HPDE6-E6E7 (cell line): ENCODE measurements around the gene HMMR.

Source experiments
- DNase-seq: peaks from one replicate; pipeline ENCODE4 v3.0.0; 2011; ENCODE audit warnings: missing footprints; ENCODE audit errors: extremely low spot score

Gene HMMR

GRCh38 chr5:163459462-163459818 is 992 bp upstream of the HMMR start:
- DNase-seq: no peak

GRCh38 chr5:163459819-163460561 is 442 bp upstream of the HMMR start, which contains the start of gene NUDCD2:
Gene NUDCD2, minus strand, starts transcription at chr5:163460102. Its CDS starts 52 bp downstream, at chr5:163460050.
- DNase-seq: peak; percentile 94

- DNase-seq: no peak
Measured at GRCh38 chr5:163463063-163463435, 2.6 kb downstream of the HMMR start.

- DNase-seq: no peak
Measured at GRCh38 chr5:163467682-163468081, 7.2 kb downstream of the HMMR start.

- DNase-seq: no peak
Measured at GRCh38 chr5:163473635-163474243, 13.3 kb downstream of the HMMR start.

GRCh38 chr5:163475411-163475810 is 15.0 kb downstream of the HMMR start:
- DNase-seq: no peak

- DNase-seq: no peak
Measured at GRCh38 chr5:163478126-163478981, 17.9 kb downstream of the HMMR start.

GRCh38 chr5:163478982-163479271 is 18.5 kb downstream of the HMMR start:
- DNase-seq: no peak

- DNase-seq: no peak
Measured at GRCh38 chr5:163489055-163489744, 28.8 kb downstream of the HMMR start.

GRCh38 chr5:163489745-163490075 is 29.3 kb downstream of the HMMR start:
- no peak for DNase-seq

GRCh38 chr5:163496286-163496685 is 35.9 kb downstream of the HMMR start:
- no peak for DNase-seq

- no peak for DNase-seq
Measured at GRCh38 chr5:163497315-163497714, 36.9 kb downstream of the HMMR start.

- DNase-seq: no peak
Measured at GRCh38 chr5:163498886-163499285, 38.5 kb downstream of the HMMR start.

- DNase-seq: no peak
Measured at GRCh38 chr5:163502521-163502920, 42.1 kb downstream of the HMMR start.

GRCh38 chr5:163503106-163504078 is 43.0 kb downstream of the HMMR start:
- DNase-seq: no peak

GRCh38 chr5:163504079-163504931 is 43.9 kb downstream of the HMMR start:
- no peak for DNase-seq

GRCh38 chr5:163505049-163505367 is 44.6 kb downstream of the HMMR start:
- DNase-seq: no peak

- DNase-seq: peak; percentile 74
Measured at GRCh38 chr5:163505368-163506094, 45.1 kb downstream of the HMMR start, which contains the start of gene MAT2B. Gene MAT2B, plus strand, starts transcription at chr5:163505619. Its CDS starts 68 bp downstream, at chr5:163505687.

GRCh38 chr5:163506095-163506457 is 45.6 kb downstream of the HMMR start:
- no peak for DNase-seq

GRCh38 chr5:163506726-163507125 is 46.3 kb downstream of the HMMR start:
- no peak for DNase-seq
